GM18951 (cell line): ENCODE results near the gene ARSI.

Experiments
- POLR2A ChIP-seq: IDR thresholded peaks from 4 replicates; pipeline ENCODE4 v1.6.1; 2011; ENCODE audit warnings: mild to moderate bottlenecking; ENCODE audit not compliant: insufficient read length, insufficient read depth; ENCODE audit errors: extremely low read depth
- in situ Hi-C: fragments of 300-500 bp; cut with MboI; formaldehyde crosslinking; loops from one replicate; pipeline ENCODE4 v1.12.0; 2022; ENCODE audit warnings: low sequenced_read_pairs, mixed read lengths, inconsistent platforms; ENCODE audit not compliant: unreplicated experiment

Gene ARSI

GRCh38 chr5:150288361-150288760 is 14.3 kb downstream of the ARSI start:
- no peak for TF ChIP-seq POLR2A
- in situ Hi-C loops = no loop called here

GRCh38 chr5:150286820-150287219 is 15.9 kb downstream of the ARSI start:
- in situ Hi-C loops = no loop called here
- no peak for TF ChIP-seq POLR2A

- in situ Hi-C loops = no loop called here
- TF ChIP-seq POLR2A = no peak
Observed at GRCh38 chr5:150285114-150285513, 17.6 kb downstream of the ARSI start.

- in situ Hi-C loops = no loop called here
- no peak for TF ChIP-seq POLR2A
Observed at GRCh38 chr5:150284311-150284710, 18.4 kb downstream of the ARSI start.

GRCh38 chr5:150283904-150284303 is 18.8 kb downstream of the ARSI start:
- no peak for TF ChIP-seq POLR2A
- in situ Hi-C loops = no loop called here

GRCh38 chr5:150281987-150282386 is 20.7 kb downstream of the ARSI start:
- in situ Hi-C loops = no loop called here

GRCh38 chr5:150279330-150280020 is 23.2 kb downstream of the ARSI start:
- no peak for TF ChIP-seq POLR2A
- in situ Hi-C loops = no loop called here

More at GRCh38 chr5:150281987-150282386, 20.7 kb downstream of the ARSI start:
- no peak for TF ChIP-seq POLR2A

- in situ Hi-C loops = no loop called here
- no peak for TF ChIP-seq POLR2A
Observed at GRCh38 chr5:150278916-150279315, 23.8 kb downstream of the ARSI start.

- in situ Hi-C loops = no loop called here
- TF ChIP-seq POLR2A = no peak
Observed at GRCh38 chr5:150278046-150278730, 24.5 kb downstream of the ARSI start.

GRCh38 chr5:150277043-150277442 is 25.7 kb downstream of the ARSI start:
- in situ Hi-C loops = no loop called here
- no peak for TF ChIP-seq POLR2A

- no peak for TF ChIP-seq POLR2A
- in situ Hi-C loops = no loop called here
Observed at GRCh38 chr5:150274811-150275210, 27.9 kb downstream of the ARSI start.

- in situ Hi-C loops = no loop called here
Observed at GRCh38 chr5:150272531-150272930, 30.2 kb downstream of the ARSI start.

GRCh38 chr5:150271923-150272322 is 30.8 kb downstream of the ARSI start:
- TF ChIP-seq POLR2A = no peak
- in situ Hi-C loops = no loop called here

More at GRCh38 chr5:150272531-150272930, 30.2 kb downstream of the ARSI start:
- TF ChIP-seq POLR2A = no peak

GRCh38 chr5:150271296-150271692 is 31.4 kb downstream of the ARSI start:
- TF ChIP-seq POLR2A = no peak
- in situ Hi-C loops = no loop called here
